ENCODE data around the gene PLAC9. TPM values are rescaled to one million over a fixed set of nuclear protein-coding genes. Genes with fewer than 3 reads are reported as not detected.

Gene PLAC9
- total RNA-seq, 1 donor from 2014 or later = not detected

DNA sequence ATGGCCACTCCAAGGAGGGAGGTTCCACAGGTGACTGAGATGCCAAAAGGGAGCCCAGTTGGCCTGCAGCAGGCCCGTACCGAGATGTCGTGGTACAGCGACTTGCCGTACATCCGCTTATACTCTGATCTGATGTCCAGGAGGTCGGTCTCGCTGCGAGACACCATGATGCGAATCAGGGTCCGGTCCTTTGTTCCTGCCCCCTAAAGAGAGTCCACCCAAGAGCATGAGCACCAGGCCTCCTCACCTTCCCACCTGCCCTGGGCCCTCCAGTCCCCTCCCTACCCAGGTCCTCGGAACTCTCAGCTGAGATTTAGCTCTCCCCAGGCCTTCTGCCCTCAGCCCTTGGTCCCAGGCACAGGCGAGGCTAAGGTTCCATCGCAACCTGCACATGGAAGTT, 25.0 kb downstream of the PLAC9 start:
- H3K36me3 Mint-ChIP-seq (ENCODE audit: unreplicated experiment) = no peaks in the 10 kb centered on the region
- TF ChIP-seq CTCF (IDR thresholded peaks at IDR 0.05; ENCODE audit: partially characterized antibody, unreplicated experiment) = no peak
- H3K4me3 Mint-ChIP-seq (ENCODE audit: unreplicated experiment) = no peak overlapping the region
- no peaks in the 10 kb centered on the region for H3K27me3 Mint-ChIP-seq (ENCODE audit: unreplicated experiment)
- H3K4me1 Mint-ChIP-seq (ENCODE audit: low read depth, unreplicated experiment) = peaks cover 8% of the 10 kb centered on the region
- H3K9me3 Mint-ChIP-seq (ENCODE audit: unreplicated experiment) = peaks cover 3% of the 10 kb centered on the region
- DNase-seq = no peak
- no peak overlapping the region for H3K27ac Mint-ChIP-seq (ENCODE audit: unreplicated experiment)

GRCh38 chr10:80158126-80158525, 25.6 kb downstream of the PLAC9 start:
- DNase-seq = no peak
- TF ChIP-seq CTCF (IDR thresholded peaks at IDR 0.05; ENCODE audit: partially characterized antibody, unreplicated experiment) = no peak
- Mint-ChIP-seq H3K36me3 (ENCODE audit: unreplicated experiment) (no peaks in the 10 kb centered on the region), H3K4me3 (ENCODE audit: unreplicated experiment) (no peak overlapping the region), H3K27ac (ENCODE audit: unreplicated experiment) (no peak overlapping the region), H3K4me1 (ENCODE audit: low read depth, unreplicated experiment) (peaks cover 8% of the 10 kb centered on the region), H3K9me3 (ENCODE audit: unreplicated experiment) (peaks cover 3% of the 10 kb centered on the region), H3K27me3 (ENCODE audit: unreplicated experiment) (no peaks in the 10 kb centered on the region)

DNA sequence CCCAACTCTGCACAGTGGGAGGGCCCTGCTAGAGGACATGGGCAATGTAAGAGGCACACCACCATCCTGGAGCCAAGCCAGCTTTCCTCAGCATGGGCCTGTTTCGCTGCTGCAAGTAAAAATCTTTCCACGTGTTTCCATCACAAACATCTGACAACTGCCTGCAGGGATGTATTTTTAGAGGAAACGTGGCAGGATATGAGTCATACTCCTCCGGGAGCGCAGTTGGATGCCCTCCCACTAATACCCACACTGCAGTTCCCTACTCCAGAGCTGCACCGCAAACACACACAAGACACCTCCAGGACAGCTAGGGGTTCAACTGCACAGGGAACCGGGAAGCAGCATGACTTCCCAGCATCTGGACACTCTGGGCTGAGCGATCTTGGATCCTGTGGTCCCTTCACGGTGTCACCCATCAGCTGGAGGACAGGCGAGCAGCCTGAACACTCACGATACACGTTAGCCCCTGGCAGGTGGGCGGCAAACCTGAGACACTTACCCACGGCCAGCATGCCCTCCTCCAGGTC, 26.1 kb downstream of the PLAC9 start:
- TF ChIP-seq CTCF (IDR thresholded peaks at IDR 0.05; ENCODE audit: partially characterized antibody, unreplicated experiment) = no peak
- Mint-ChIP-seq H3K27me3 (ENCODE audit: unreplicated experiment) (no peaks in the 10 kb centered on the region), H3K27ac (ENCODE audit: unreplicated experiment) (no peak overlapping the region), H3K4me1 (ENCODE audit: low read depth, unreplicated experiment) (peaks cover 8% of the 10 kb centered on the region), H3K9me3 (ENCODE audit: unreplicated experiment) (peaks cover 3% of the 10 kb centered on the region), H3K4me3 (ENCODE audit: unreplicated experiment) (no peak overlapping the region), H3K36me3 (ENCODE audit: unreplicated experiment) (no peaks in the 10 kb centered on the region)
- no peak for DNase-seq

- no peak overlapping the region for H3K4me3 Mint-ChIP-seq (ENCODE audit: unreplicated experiment)
- H3K36me3 Mint-ChIP-seq (ENCODE audit: unreplicated experiment) = no peaks in the 10 kb centered on the region
- H3K9me3 Mint-ChIP-seq (ENCODE audit: unreplicated experiment) = peaks cover 6% of the 10 kb centered on the region
- TF ChIP-seq CTCF (IDR thresholded peaks at IDR 0.05; ENCODE audit: partially characterized antibody, unreplicated experiment) = no peak
- no peak for DNase-seq
- no peak overlapping the region for H3K27ac Mint-ChIP-seq (ENCODE audit: unreplicated experiment)
- no peaks in the 10 kb centered on the region for H3K27me3 Mint-ChIP-seq (ENCODE audit: unreplicated experiment)
- peaks cover 8% of the 10 kb centered on the region for H3K4me1 Mint-ChIP-seq (ENCODE audit: low read depth, unreplicated experiment)
These were observed 26.8 kb downstream of the PLAC9 start for GRCh38 chr10:80159166-80159873.

Measured in glutamatergic neuron (in vitro differentiated cells).